MCF 10A (cell line): ENCODE measurements around the gene RALGDS. TPM values are rescaled to one million over a fixed set of nuclear protein-coding genes. Genes with fewer than 3 reads are reported as not detected.

ENCODE experiments used
- BruUV-seq: library from RNA; stranded (reverse); fragments of 400-500 nt; replicated peaks from 2 replicates; lab custom pipeline; 2021; lab: Mats Ljungman, UMichigan
- CTCF ChIA-PET: fragments of 300-600 bp; sonication (Branson Sonifier 250); formaldehyde crosslinking; extraction: SDS; loops from one replicate; lab custom pipeline; 2021; ENCODE audit warnings: antibody characterized with exemption, inconsistent platforms; lab: Yijun Ruan, JAX
- POLR2A ChIA-PET: fragments of 300-600, 350-650 bp; sonication (Branson Sonifier 250); formaldehyde crosslinking; extraction: SDS; loops from one replicate; lab custom pipeline; 2020; ENCODE audit warnings: antibody characterized with exemption, inconsistent platforms; lab: Yijun Ruan, JAX
- DNase-seq: peaks from one replicate; pipeline ENCODE4 v3.0.0-alpha.2; 2018; ENCODE audit not compliant: unreplicated experiment
- H3K27ac Mint-ChIP-seq: one replicate; pipeline ENCODE4 v1.8.0; 2022; ENCODE audit warnings: mild to moderate bottlenecking, low read depth, mixed read lengths; ENCODE audit not compliant: unreplicated experiment
- H3K27me3 Mint-ChIP-seq: one replicate; pipeline ENCODE4 v1.8.0; 2022; ENCODE audit warnings: mixed read lengths; ENCODE audit not compliant: insufficient read depth, unreplicated experiment
- H3K36me3 Mint-ChIP-seq: one replicate; pipeline ENCODE4 v1.8.0; 2022; ENCODE audit warnings: mild to moderate bottlenecking, moderate library complexity, mixed read lengths; ENCODE audit not compliant: insufficient read depth, unreplicated experiment
- H3K4me1 Mint-ChIP-seq: one replicate; pipeline ENCODE4 v1.8.0; 2022; ENCODE audit warnings: mixed read lengths; ENCODE audit not compliant: insufficient read depth, unreplicated experiment
- H3K4me3 Mint-ChIP-seq: one replicate; pipeline ENCODE4 v1.8.0; 2022; ENCODE audit warnings: mild to moderate bottlenecking, moderate library complexity, mixed read lengths; ENCODE audit not compliant: unreplicated experiment
- H3K9me3 Mint-ChIP-seq: one replicate; pipeline ENCODE4 v1.8.0; 2022; ENCODE audit warnings: mixed read lengths; ENCODE audit not compliant: unreplicated experiment
- CTCF ChIP-seq: fragments of 200-600 bp; IDR thresholded peaks from one replicate; pipeline ENCODE4 v1.8.0; 2022; ENCODE audit warnings: antibody characterized with exemption, mild to moderate bottlenecking; ENCODE audit not compliant: unreplicated experiment
- intact Hi-C: fragments of 100-400 bp; cut with micrococcal nuclease; formaldehyde crosslinking; loops from 2 replicates; pipeline ENCODE4 v1.14.1; 2022
- total RNA-seq: library from RNA; stranded (reverse); gene quantifications from 2 replicates; pipeline ENCODE4 v1.2.3, GENCODE V29; 2022

The RALGDS gene
- total RNA-seq, 1 experiment from 2014 or later, result 14.2 TPM

- H3K27ac Mint-ChIP-seq, result peak overlapping the region; percentile 35
- H3K4me3 Mint-ChIP-seq, result no peak overlapping the region
- intact Hi-C loops, result no loop called here
- peaks cover 18% of the 10 kb centered on the region for H3K36me3 Mint-ChIP-seq
- H3K9me3 Mint-ChIP-seq, result no peaks in the 10 kb centered on the region
- peaks cover 6% of the 10 kb centered on the region for H3K4me1 Mint-ChIP-seq
- DNase-seq, result no peak
- H3K27me3 Mint-ChIP-seq, result no peaks in the 10 kb centered on the region
- ChIA-PET POLR2A (interaction anchor here (1.6 kb wide), 1 partner anchor 10 kb away, joined by 6 read pairs; no protein-coding TSS in a partner anchor), CTCF (interaction anchor here (0.6 to 1.4 kb wide), 3 partner anchors 10 to 91 kb away, joined by 4 to 5 read pairs (median 4); no protein-coding TSS in a partner anchor)
- no peak for TF ChIP-seq CTCF
- BruUV-seq, result no TSS peak
Observed at GRCh38 chr9:133057553-133057952, 63.5 kb downstream of the RALGDS start.

- no peak overlapping the region for H3K4me3 Mint-ChIP-seq
- intact Hi-C loops, result no loop called here
- H3K27me3 Mint-ChIP-seq, result no peaks in the 10 kb centered on the region
- ChIA-PET CTCF (interaction anchor here (0.6 to 1.4 kb wide), 5 partner anchors 10 to 102 kb away, joined by 3 to 6 read pairs (median 4); no protein-coding TSS in a partner anchor), POLR2A (interaction anchor here (1.6 kb wide), 1 partner anchor 11 kb away, joined by 6 read pairs; no protein-coding TSS in a partner anchor)
- BruUV-seq, result no TSS peak
- TF ChIP-seq CTCF, result no peak
- peaks cover 6% of the 10 kb centered on the region for H3K4me1 Mint-ChIP-seq
- DNase-seq, result no peak
- H3K9me3 Mint-ChIP-seq, result no peaks in the 10 kb centered on the region
- H3K36me3 Mint-ChIP-seq, result peaks cover 23% of the 10 kb centered on the region
- H3K27ac Mint-ChIP-seq, result peak overlapping the region; percentile 35
Observed at GRCh38 chr9:133057006-133057405, 64.0 kb downstream of the RALGDS start.

- H3K36me3 Mint-ChIP-seq, result peaks cover 26% of the 10 kb centered on the region
- H3K4me3 Mint-ChIP-seq, result peak overlapping the region; percentile 8
- no TSS peak for BruUV-seq
- intact Hi-C loops, result no loop called here
- DNase-seq, result no peak
- no peaks in the 10 kb centered on the region for H3K27me3 Mint-ChIP-seq
- H3K4me1 Mint-ChIP-seq, result peaks cover 6% of the 10 kb centered on the region
- no peak for TF ChIP-seq CTCF
- H3K27ac Mint-ChIP-seq, result peak overlapping the region; percentile 35
- ChIA-PET POLR2A (no interaction called here), CTCF (interaction anchor here (0.7 to 1.4 kb wide), 3 partner anchors 13 to 103 kb away, joined by 3 to 6 read pairs (median 3); no protein-coding TSS in a partner anchor)
- H3K9me3 Mint-ChIP-seq, result no peaks in the 10 kb centered on the region
Observed at GRCh38 chr9:133056533-133056932, 64.5 kb downstream of the RALGDS start.

GRCh38 chr9:133055788-133056420 is 65.1 kb downstream of the RALGDS start:
- no peaks in the 10 kb centered on the region for H3K9me3 Mint-ChIP-seq
- no peak for TF ChIP-seq CTCF
- intact Hi-C loops, result no loop called here
- H3K27me3 Mint-ChIP-seq, result no peaks in the 10 kb centered on the region
- no peak overlapping the region for H3K4me3 Mint-ChIP-seq
- no TSS peak for BruUV-seq
- peak overlapping the region; percentile 35 for H3K27ac Mint-ChIP-seq
- ChIA-PET CTCF (interaction anchor here (1.1 to 1.4 kb wide), 2 partner anchors 12 to 34 kb away, joined by 3 to 6 read pairs; no protein-coding TSS in a partner anchor), POLR2A (no interaction called here)
- no peak for DNase-seq
- H3K36me3 Mint-ChIP-seq, result peaks cover 32% of the 10 kb centered on the region
- peaks cover 1% of the 10 kb centered on the region for H3K4me1 Mint-ChIP-seq
